Glutamatergic neuron (in vitro differentiated cells): ENCODE measurements around the gene ANKRD2. TPM values are rescaled to one million over a fixed set of nuclear protein-coding genes. Genes with fewer than 3 reads are reported as not detected.
A peak's percentile ranks its signal among the peaks of the same experiment; 100 is the strongest.

ENCODE experiments used
- DNase-seq: peaks from one replicate; pipeline ENCODE4 v3.0.0; 2022
- H3K27ac Mint-ChIP-seq: one replicate; pipeline ENCODE4 v1.8.0; 2020; ENCODE audit warnings: mild to moderate bottlenecking, mixed read lengths, inconsistent platforms; ENCODE audit not compliant: unreplicated experiment
- H3K27me3 Mint-ChIP-seq: one replicate; pipeline ENCODE4 v1.8.0; 2020; ENCODE audit warnings: mild to moderate bottlenecking, moderate library complexity, mixed read lengths, inconsistent platforms; ENCODE audit not compliant: unreplicated experiment
- H3K36me3 Mint-ChIP-seq: one replicate; pipeline ENCODE4 v1.8.0; 2020; ENCODE audit warnings: mild to moderate bottlenecking, mixed read lengths, inconsistent platforms; ENCODE audit not compliant: unreplicated experiment
- H3K4me1 Mint-ChIP-seq: one replicate; pipeline ENCODE4 v1.8.0; 2020; ENCODE audit warnings: mild to moderate bottlenecking, low read depth, mixed read lengths, inconsistent platforms; ENCODE audit not compliant: unreplicated experiment
- H3K4me3 Mint-ChIP-seq: one replicate; pipeline ENCODE4 v1.8.0; 2020; ENCODE audit warnings: mild to moderate bottlenecking, mixed read lengths, inconsistent platforms; ENCODE audit not compliant: unreplicated experiment
- H3K9me3 Mint-ChIP-seq: one replicate; pipeline ENCODE4 v1.8.0; 2020; ENCODE audit warnings: mild to moderate bottlenecking, moderate library complexity, mixed read lengths, inconsistent platforms; ENCODE audit not compliant: unreplicated experiment
- CTCF ChIP-seq: fragments of 200-600 bp; sonication (generic); IDR thresholded peaks from one replicate; pipeline ENCODE4 v1.5.0; 2021; ENCODE audit not compliant: partially characterized antibody, unreplicated experiment
- total RNA-seq: library from RNA; stranded (reverse); fragmentation: NEBNext Ultra II Directional; extraction: Animal tissue kit (Norgen Biotek cat#: 25700); gene quantifications from one replicate; pipeline ENCODE4 v1.2.1, GENCODE V29; 2021; ENCODE audit not compliant: unreplicated experiment

Gene ANKRD2
- total RNA-seq, 1 donor from 2014 or later, result not detected

DNA sequence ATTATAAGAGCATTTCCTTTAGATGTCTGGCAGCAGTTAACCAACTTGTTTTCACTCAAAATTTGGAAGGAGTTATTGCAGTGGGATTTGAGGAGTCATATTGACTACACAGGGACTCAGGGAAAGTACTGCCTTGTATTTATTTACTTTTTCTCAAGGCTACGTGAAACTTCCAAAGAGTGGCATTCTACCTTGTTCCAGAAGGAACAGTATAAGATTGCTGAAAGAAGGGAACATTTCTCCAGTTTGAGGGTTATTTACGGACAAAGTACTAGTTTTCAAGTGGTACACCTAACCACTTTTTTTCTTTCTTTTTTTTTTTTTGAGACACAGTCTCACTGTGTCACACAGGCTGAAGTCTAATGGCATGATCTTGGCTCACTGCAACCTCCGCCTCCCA lies 55.6 kb downstream of the ANKRD2 start:
- no peaks in the 10 kb centered on the region for H3K4me1 Mint-ChIP-seq
- no peak overlapping the region for H3K27ac Mint-ChIP-seq
- H3K9me3 Mint-ChIP-seq, result peaks cover under 1% of the 10 kb centered on the region
- TF ChIP-seq CTCF, result no peak
- no peak overlapping the region for H3K4me3 Mint-ChIP-seq
- peaks cover 7% of the 10 kb centered on the region for H3K27me3 Mint-ChIP-seq
- DNase-seq, result no peak
- H3K36me3 Mint-ChIP-seq, result no peaks in the 10 kb centered on the region

DNA sequence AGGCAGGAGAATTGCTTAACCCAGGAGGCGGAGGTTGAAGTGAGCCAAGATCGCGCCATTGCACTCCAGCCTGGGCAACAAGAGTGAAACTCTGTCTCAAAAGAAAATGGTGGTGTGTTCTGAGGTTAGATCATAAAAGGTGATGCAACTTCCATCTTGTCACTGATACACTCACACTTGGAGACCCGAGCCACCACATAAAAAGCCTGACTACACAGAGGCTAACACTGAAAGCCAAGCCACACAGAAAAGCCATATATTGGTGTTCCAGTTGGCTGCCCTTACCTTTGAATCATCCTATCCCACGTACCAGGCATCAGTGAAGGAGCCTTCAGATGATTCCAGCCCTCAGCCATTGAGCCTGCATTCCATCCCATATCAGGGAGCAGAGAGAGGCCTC lies 56.7 kb downstream of the ANKRD2 start:
- Mint-ChIP-seq H3K4me3 (no peak overlapping the region), H3K27me3 (peaks cover 9% of the 10 kb centered on the region), H3K27ac (no peak overlapping the region), H3K36me3 (no peaks in the 10 kb centered on the region), H3K9me3 (peaks cover 2% of the 10 kb centered on the region), H3K4me1 (peaks cover 2% of the 10 kb centered on the region)
- no peak for TF ChIP-seq CTCF
- DNase-seq, result no peak

DNA sequence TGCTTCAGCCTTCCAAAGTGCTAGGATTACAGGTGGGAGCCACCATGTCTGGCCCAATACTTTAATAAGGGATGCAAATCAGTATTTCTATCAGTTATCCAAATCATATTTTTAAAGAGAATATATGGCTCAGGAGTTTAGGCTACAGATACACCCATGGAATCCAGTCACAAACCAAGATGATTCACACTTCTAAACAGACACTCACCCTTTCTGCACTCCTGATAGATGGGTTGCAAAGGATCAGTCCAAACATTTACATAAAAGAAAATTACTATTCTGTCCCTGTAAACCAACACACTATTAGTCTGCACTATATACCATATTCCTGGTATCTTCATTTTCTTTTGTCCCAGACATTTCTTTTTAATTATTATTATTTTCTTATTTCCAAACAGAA lies 58.5 kb downstream of the ANKRD2 start:
- H3K27ac Mint-ChIP-seq, result no peak overlapping the region
- no peak overlapping the region for H3K4me3 Mint-ChIP-seq
- H3K9me3 Mint-ChIP-seq, result peaks cover 2% of the 10 kb centered on the region
- H3K4me1 Mint-ChIP-seq, result peaks cover 2% of the 10 kb centered on the region
- peaks cover 9% of the 10 kb centered on the region for H3K27me3 Mint-ChIP-seq
- no peaks in the 10 kb centered on the region for H3K36me3 Mint-ChIP-seq
- TF ChIP-seq CTCF, result no peak
- DNase-seq, result no peak

GRCh38 chr10:97632949-97633884 lies 60.6 kb downstream of the ANKRD2 start, which contains the start of gene MORN4:
TSS of gene MORN4 (minus strand) at chr10:97633500. CDS start at chr10:97619653, 13,847 bp downstream.
- peak; percentile 96 for DNase-seq
- peak within 1 kb of the TSS; percentile 100 for H3K4me3 Mint-ChIP-seq
- no peaks in the 10 kb centered on the region for H3K36me3 Mint-ChIP-seq
- H3K27me3 Mint-ChIP-seq, result peaks cover 9% of the 10 kb centered on the region
- H3K27ac Mint-ChIP-seq, result peak within 1 kb of the TSS; percentile 95
- TF ChIP-seq CTCF, result no peak
- H3K4me1 Mint-ChIP-seq, result peaks cover 2% of the 10 kb centered on the region
- peaks cover 2% of the 10 kb centered on the region for H3K9me3 Mint-ChIP-seq

Other genes starting within 250 kb of the ANKRD2 start
- 15.9 TPM for gene FRAT2, start 238.1 kb upstream of the ANKRD2 start, total RNA-seq
- 26.8 TPM for gene RRP12, start 171.4 kb upstream of the ANKRD2 start, total RNA-seq
- 374 TPM for gene PGAM1, start 146.6 kb upstream of the ANKRD2 start, total RNA-seq
- 27.1 TPM for gene EXOSC1, start 126.8 kb upstream of the ANKRD2 start, total RNA-seq
- 61.5 TPM for gene ZDHHC16, start 126.6 kb upstream of the ANKRD2 start, total RNA-seq
- gene MMS19, start 74.4 kb upstream of the ANKRD2 start, total RNA-seq, result 139 TPM
- 8.0 TPM for gene UBTD1, start 73.9 kb upstream of the ANKRD2 start, total RNA-seq
- gene HOGA1, start 11.6 kb downstream of the ANKRD2 start, total RNA-seq, result not detected
- gene C10orf62, start 16.9 kb downstream of the ANKRD2 start, total RNA-seq, result not detected
- 31.4 TPM for gene MORN4, start 60.7 kb downstream of the ANKRD2 start, total RNA-seq
- 17.9 TPM for gene PI4K2A, start 67.9 kb downstream of the ANKRD2 start, total RNA-seq
- gene AVPI1, start 114.5 kb downstream of the ANKRD2 start, total RNA-seq, result 4.5 TPM
- gene MARVELD1, start 141.0 kb downstream of the ANKRD2 start, total RNA-seq, result 12.2 TPM
- 48.5 TPM for gene ZFYVE27, start 164.3 kb downstream of the ANKRD2 start, total RNA-seq
- gene SFRP5, start 199.2 kb downstream of the ANKRD2 start, total RNA-seq, result not detected